Peyer's patch (tissue), 4 donors: ENCODE results near the gene MEGF10.

ENCODE experiments used
- POLR2A ChIP-seq, 2 donors: fragments of 450-650 bp; IDR thresholded peaks; one replicate each; pipeline ENCODE4 v1.5.1; 2017; ENCODE audit warnings: antibody characterized with exemption in 2 of 2, mild to moderate bottlenecking in 2 of 2, moderate library complexity in 2 of 2
- TF ChIP-seq, protein P1 (sequence below), 6 experiments: fragments of 450-650 bp in 4 of 6; fragments of 200-600 bp in 2 of 6; sonication (generic) in 1 of 6; IDR thresholded peaks; one replicate each; pipeline ENCODE4 v1.5.1; 2017 to 2019; ENCODE audit warnings: antibody characterized with exemption in 6 of 6, mild to moderate bottlenecking in 3 of 6, moderate library complexity in 1 of 6

- TF ChIP-seq, protein P1, sequence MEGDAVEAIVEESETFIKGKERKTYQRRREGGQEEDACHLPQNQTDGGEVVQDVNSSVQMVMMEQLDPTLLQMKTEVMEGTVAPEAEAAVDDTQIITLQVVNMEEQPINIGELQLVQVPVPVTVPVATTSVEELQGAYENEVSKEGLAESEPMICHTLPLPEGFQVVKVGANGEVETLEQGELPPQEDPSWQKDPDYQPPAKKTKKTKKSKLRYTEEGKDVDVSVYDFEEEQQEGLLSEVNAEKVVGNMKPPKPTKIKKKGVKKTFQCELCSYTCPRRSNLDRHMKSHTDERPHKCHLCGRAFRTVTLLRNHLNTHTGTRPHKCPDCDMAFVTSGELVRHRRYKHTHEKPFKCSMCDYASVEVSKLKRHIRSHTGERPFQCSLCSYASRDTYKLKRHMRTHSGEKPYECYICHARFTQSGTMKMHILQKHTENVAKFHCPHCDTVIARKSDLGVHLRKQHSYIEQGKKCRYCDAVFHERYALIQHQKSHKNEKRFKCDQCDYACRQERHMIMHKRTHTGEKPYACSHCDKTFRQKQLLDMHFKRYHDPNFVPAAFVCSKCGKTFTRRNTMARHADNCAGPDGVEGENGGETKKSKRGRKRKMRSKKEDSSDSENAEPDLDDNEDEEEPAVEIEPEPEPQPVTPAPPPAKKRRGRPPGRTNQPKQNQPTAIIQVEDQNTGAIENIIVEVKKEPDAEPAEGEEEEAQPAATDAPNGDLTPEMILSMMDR (IDR thresholded peaks at IDR 0.05) = no peak
- no peak for TF ChIP-seq POLR2A (IDR thresholded peaks at IDR 0.05)
These were observed 180.6 kb downstream of the MEGF10 start for GRCh38 chr5:127471211-127471610.
